Panc1 (cell line): ENCODE measurements around the gene CCDC191. TPM values are rescaled to one million over a fixed set of nuclear protein-coding genes. Genes with fewer than 3 reads are reported as not detected.

Source experiments
- ATAC-seq: fragments of 200-7000 bp; cut with Tn5 transposase; 2 replicates; pipeline ENCODE4 v1.9.1; 2020; ENCODE audit warnings: mild to moderate bottlenecking, moderate library complexity
- BruUV-seq: library from RNA; stranded (reverse); fragments of 400-500 nt; replicated peaks from 2 replicates; lab custom pipeline; 2021; lab: Mats Ljungman, UMichigan
- CTCF ChIA-PET: fragments of 300-600 bp; sonication (Branson Sonifier 250); formaldehyde crosslinking; loops from one replicate; lab custom pipeline; 2022; ENCODE audit warnings: antibody characterized with exemption; lab: Charles Lee
- POLR2A ChIA-PET: fragments of 300-600 bp; sonication (Branson Sonifier 250); formaldehyde crosslinking; loops from one replicate; lab custom pipeline; 2022; ENCODE audit warnings: antibody characterized with exemption; lab: Charles Lee
- DNase-seq: peaks from one replicate; pipeline ENCODE4 v3.0.0-alpha.2; 2010; ENCODE audit warnings: low read depth, low spot score
- H3K27ac ChIP-seq: 2 replicates; pipeline ENCODE4 v1.5.1; 2011; ENCODE audit warnings: mild to moderate bottlenecking, low read length, inconsistent platforms
- H3K27me3 ChIP-seq: fragments of 200-500 bp; sonication (Bioruptor generic); 2 replicates; pipeline ENCODE4 v1.6.0; 2014; ENCODE audit warnings: low read length, inconsistent platforms; ENCODE audit not compliant: control insufficient read depth, insufficient read depth
- H3K36me3 ChIP-seq: fragments of 200-500 bp; sonication (Bioruptor generic); 2 replicates; pipeline ENCODE4 v1.5.1; 2014; ENCODE audit warnings: inconsistent platforms, mild to moderate bottlenecking, low read length, moderate library complexity; ENCODE audit not compliant: control insufficient read depth, insufficient read depth
- H3K4me1 ChIP-seq: 2 replicates; pipeline ENCODE4 v1.5.1; 2011; ENCODE audit warnings: inconsistent platforms, mild to moderate bottlenecking, low read length, moderate library complexity; ENCODE audit not compliant: control insufficient read depth, insufficient read depth
- H3K4me3 ChIP-seq, 2 experiments: 2 replicates each; pipeline ENCODE4 v1.5.1; 2011 to 2012; ENCODE audit warnings: low read depth in 2 of 2, low read length in 2 of 2, mild to moderate bottlenecking in 2 of 2, inconsistent platforms in 1 of 2, moderate library complexity in 1 of 2
- H3K9me3 ChIP-seq: fragments of 200-500 bp; sonication (Bioruptor generic); 2 replicates; pipeline ENCODE4 v1.5.1; 2014; ENCODE audit warnings: low read depth, mild to moderate bottlenecking, inconsistent platforms, low read length, moderate library complexity; ENCODE audit not compliant: control insufficient read depth, insufficient read depth
- POLR2AphosphoS5 ChIP-seq: IDR thresholded peaks from 2 replicates; pipeline ENCODE4 v1.6.1; 2012; ENCODE audit warnings: mild to moderate bottlenecking, low read depth, low read length, moderate library complexity
- SIN3A ChIP-seq: IDR thresholded peaks from 2 replicates; pipeline ENCODE4 v1.6.1; 2012; ENCODE audit warnings: low read depth, mild to moderate bottlenecking, low read length, moderate library complexity, borderline replicate concordance; ENCODE audit not compliant: insufficient read depth
- TCF7L2 ChIP-seq: IDR thresholded peaks from 2 replicates; pipeline ENCODE4 v1.6.1; 2011; ENCODE audit warnings: mild to moderate bottlenecking, low read depth, low read length, inconsistent platforms
- in situ Hi-C: cut with HindIII; loops from 2 replicates; pipeline ENCODE4 v1.10.0; 2016; ENCODE audit warnings: low sequenced_read_pairs, low pct_unique_long_range_greater_than_20kb
- intact Hi-C: fragments of 100-400 bp; cut with micrococcal nuclease; formaldehyde crosslinking; loops from one replicate; pipeline ENCODE4 v1.10.0; 2022; ENCODE audit not compliant: unreplicated experiment
- total RNA-seq: library from RNA; stranded (reverse); gene quantifications from one replicate; pipeline ENCODE4 v1.2.1, GENCODE V29; 2021; ENCODE audit not compliant: unreplicated experiment
- TF ChIP-seq, protein P1 (sequence below), 2 experiments: IDR thresholded peaks; 2 replicates each; pipeline ENCODE4 v1.6.1; 2011 to 2012; ENCODE audit warnings: low read depth in 2 of 2, control low read depth in 1 of 2, low read length in 1 of 2, mild to moderate bottlenecking in 1 of 2, moderate library complexity in 1 of 2; ENCODE audit not compliant: insufficient read depth in 1 of 2
- TF ChIP-seq, protein P2 (sequence below): fragments of 450-650 bp; IDR thresholded peaks from 2 replicates; pipeline ENCODE4 v1.5.1; 2017; ENCODE audit warnings: mild to moderate bottlenecking

The CCDC191 gene
- total RNA-seq, 1 experiment from 2014 or later, result 5.6 TPM

GRCh38 chr3:113979916-113980315 lies 76.4 kb downstream of the CCDC191 start:
- Histone ChIP-seq H3K4me1 (no peaks in the 10 kb centered on the region), H3K27ac (no peak overlapping the region), H3K9me3 (no peaks in the 10 kb centered on the region), H3K4me3 (no peak overlapping the region), H3K36me3 (no peaks in the 10 kb centered on the region), H3K27me3 (no peaks in the 10 kb centered on the region)
- POLR2A ChIA-PET, result no interaction called here
- intact Hi-C loops (no loop called here), in situ Hi-C loops (no loop called here)
- DNase-seq (no peak), ATAC-seq (no peak)
- BruUV-seq, result no TSS peak
- CTCF ChIA-PET, result no interaction called here
- TF ChIP-seq, protein P1, sequence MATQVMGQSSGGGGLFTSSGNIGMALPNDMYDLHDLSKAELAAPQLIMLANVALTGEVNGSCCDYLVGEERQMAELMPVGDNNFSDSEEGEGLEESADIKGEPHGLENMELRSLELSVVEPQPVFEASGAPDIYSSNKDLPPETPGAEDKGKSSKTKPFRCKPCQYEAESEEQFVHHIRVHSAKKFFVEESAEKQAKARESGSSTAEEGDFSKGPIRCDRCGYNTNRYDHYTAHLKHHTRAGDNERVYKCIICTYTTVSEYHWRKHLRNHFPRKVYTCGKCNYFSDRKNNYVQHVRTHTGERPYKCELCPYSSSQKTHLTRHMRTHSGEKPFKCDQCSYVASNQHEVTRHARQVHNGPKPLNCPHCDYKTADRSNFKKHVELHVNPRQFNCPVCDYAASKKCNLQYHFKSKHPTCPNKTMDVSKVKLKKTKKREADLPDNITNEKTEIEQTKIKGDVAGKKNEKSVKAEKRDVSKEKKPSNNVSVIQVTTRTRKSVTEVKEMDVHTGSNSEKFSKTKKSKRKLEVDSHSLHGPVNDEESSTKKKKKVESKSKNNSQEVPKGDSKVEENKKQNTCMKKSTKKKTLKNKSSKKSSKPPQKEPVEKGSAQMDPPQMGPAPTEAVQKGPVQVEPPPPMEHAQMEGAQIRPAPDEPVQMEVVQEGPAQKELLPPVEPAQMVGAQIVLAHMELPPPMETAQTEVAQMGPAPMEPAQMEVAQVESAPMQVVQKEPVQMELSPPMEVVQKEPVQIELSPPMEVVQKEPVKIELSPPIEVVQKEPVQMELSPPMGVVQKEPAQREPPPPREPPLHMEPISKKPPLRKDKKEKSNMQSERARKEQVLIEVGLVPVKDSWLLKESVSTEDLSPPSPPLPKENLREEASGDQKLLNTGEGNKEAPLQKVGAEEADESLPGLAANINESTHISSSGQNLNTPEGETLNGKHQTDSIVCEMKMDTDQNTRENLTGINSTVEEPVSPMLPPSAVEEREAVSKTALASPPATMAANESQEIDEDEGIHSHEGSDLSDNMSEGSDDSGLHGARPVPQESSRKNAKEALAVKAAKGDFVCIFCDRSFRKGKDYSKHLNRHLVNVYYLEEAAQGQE (IDR thresholded peaks at IDR 0.05; ENCODE audit: insufficient read depth in 1 of 2, low read depth in 2 of 2, low read length in 1 of 2), result no peak
- no peak for TF ChIP-seq SIN3A
- TF ChIP-seq TCF7L2, result no peak
- no peak for TF ChIP-seq POLR2AphosphoS5
- TF ChIP-seq, protein P2, sequence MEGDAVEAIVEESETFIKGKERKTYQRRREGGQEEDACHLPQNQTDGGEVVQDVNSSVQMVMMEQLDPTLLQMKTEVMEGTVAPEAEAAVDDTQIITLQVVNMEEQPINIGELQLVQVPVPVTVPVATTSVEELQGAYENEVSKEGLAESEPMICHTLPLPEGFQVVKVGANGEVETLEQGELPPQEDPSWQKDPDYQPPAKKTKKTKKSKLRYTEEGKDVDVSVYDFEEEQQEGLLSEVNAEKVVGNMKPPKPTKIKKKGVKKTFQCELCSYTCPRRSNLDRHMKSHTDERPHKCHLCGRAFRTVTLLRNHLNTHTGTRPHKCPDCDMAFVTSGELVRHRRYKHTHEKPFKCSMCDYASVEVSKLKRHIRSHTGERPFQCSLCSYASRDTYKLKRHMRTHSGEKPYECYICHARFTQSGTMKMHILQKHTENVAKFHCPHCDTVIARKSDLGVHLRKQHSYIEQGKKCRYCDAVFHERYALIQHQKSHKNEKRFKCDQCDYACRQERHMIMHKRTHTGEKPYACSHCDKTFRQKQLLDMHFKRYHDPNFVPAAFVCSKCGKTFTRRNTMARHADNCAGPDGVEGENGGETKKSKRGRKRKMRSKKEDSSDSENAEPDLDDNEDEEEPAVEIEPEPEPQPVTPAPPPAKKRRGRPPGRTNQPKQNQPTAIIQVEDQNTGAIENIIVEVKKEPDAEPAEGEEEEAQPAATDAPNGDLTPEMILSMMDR, result no peak

DNA sequence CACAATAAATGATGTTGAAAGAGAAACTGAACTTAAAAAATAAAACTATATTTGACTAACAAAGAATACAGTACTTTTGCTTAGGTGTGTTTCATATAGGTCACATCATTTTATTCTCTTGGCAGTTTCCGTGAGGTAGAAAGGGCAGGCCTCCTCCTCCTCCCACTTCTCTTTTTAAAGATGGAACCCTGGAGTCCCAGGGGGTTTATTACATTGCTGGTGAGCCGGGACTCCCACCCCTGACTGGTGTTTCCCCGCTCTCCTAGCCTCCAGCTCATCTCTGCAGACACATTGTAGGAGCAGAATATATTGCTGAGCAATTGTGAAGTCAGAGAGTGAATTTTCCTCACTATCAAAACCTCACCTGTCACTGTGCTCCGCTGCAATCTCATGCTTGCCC lies 78.5 kb downstream of the CCDC191 start:
- H3K27ac ChIP-seq, result no peak overlapping the region
- no peaks in the 10 kb centered on the region for H3K27me3 ChIP-seq
- H3K9me3 ChIP-seq, result peaks cover 10% of the 10 kb centered on the region; the same call in 1 of the 2 replicates
- no TSS peak for BruUV-seq
- POLR2A ChIA-PET, result no interaction called here
- intact Hi-C loops, result no loop called here
- no peak overlapping the region for H3K4me3 ChIP-seq
- CTCF ChIA-PET, result no interaction called here
- DNase-seq (no peak), ATAC-seq (no peak)
- TF ChIP-seq TCF7L2, result no peak
- TF ChIP-seq, protein P2, result no peak
- TF ChIP-seq, protein P1 (IDR thresholded peaks at IDR 0.05; ENCODE audit: insufficient read depth in 1 of 2, low read depth in 2 of 2, low read length in 1 of 2), result no peak
- H3K4me1 ChIP-seq, result no peaks in the 10 kb centered on the region
- H3K36me3 ChIP-seq, result no peaks in the 10 kb centered on the region
- in situ Hi-C loops, result no loop called here
